IPS-18a (cell line): Measurements from ENCODE around the gene C2orf42.
A peak's percentile ranks its signal among the peaks of the same experiment; 100 is the strongest.
"Not testable (repeated sequence)": the region's sequence is repeated elsewhere in the genome, so short reads cannot be mapped to it uniquely, and the experiment has no call there.

ENCODE experiments used
- H3K27ac ChIP-seq: one replicate; pipeline ENCODE4 v1.5.1; 2013; ENCODE audit warnings: low read length
- H3K27me3 ChIP-seq: one replicate; pipeline ENCODE4 v1.6.1; 2013; ENCODE audit warnings: mild to moderate bottlenecking, low read length; ENCODE audit not compliant: control insufficient read depth, insufficient read depth
- H3K36me3 ChIP-seq: one replicate; pipeline ENCODE4 v1.6.1; 2013; ENCODE audit warnings: low read depth, low read length; ENCODE audit not compliant: control insufficient read depth
- H3K4me1 ChIP-seq: one replicate; pipeline ENCODE4 v1.6.1; 2013; ENCODE audit warnings: low read depth, low read length; ENCODE audit not compliant: control insufficient read depth
- H3K4me3 ChIP-seq: one replicate; pipeline ENCODE4 v1.5.1; 2013; ENCODE audit warnings: low read length
- H3K9ac ChIP-seq: one replicate; pipeline ENCODE4 v1.6.1; 2013; ENCODE audit warnings: mild to moderate bottlenecking, low read length, moderate library complexity
- H3K9me3 ChIP-seq: one replicate; pipeline ENCODE4 v1.6.1; 2013; ENCODE audit warnings: low read depth, low read length; ENCODE audit not compliant: control insufficient read depth

Gene C2orf42

GRCh38 chr2:70111752-70112591, 78.8 kb downstream of the C2orf42 start:
- Histone ChIP-seq H3K4me3 (no peak overlapping the region), H3K27ac (no peak overlapping the region), H3K27me3 (no peaks in the 10 kb centered on the region), H3K9ac (no peak overlapping the region), H3K9me3 (no peaks in the 10 kb centered on the region), H3K36me3 (no peaks in the 10 kb centered on the region), H3K4me1 (peaks cover 11% of the 10 kb centered on the region)

GRCh38 chr2:70110397-70110796, 80.4 kb downstream of the C2orf42 start:
- not testable (repeated sequence) for H3K27me3 ChIP-seq, H3K9me3 ChIP-seq, H3K27ac ChIP-seq, H3K4me3 ChIP-seq, H3K9ac ChIP-seq, H3K36me3 ChIP-seq
- peaks cover 11% of the 10 kb centered on the region for H3K4me1 ChIP-seq

GRCh38 chr2:70106138-70106537, 84.7 kb downstream of the C2orf42 start:
- not testable (repeated sequence) for H3K27me3 ChIP-seq, H3K27ac ChIP-seq
- peaks cover 25% of the 10 kb centered on the region for H3K4me1 ChIP-seq

GRCh38 chr2:70104231-70105111, 86.3 kb downstream of the C2orf42 start:
- H3K36me3 ChIP-seq, result no peaks in the 10 kb centered on the region
- no peak overlapping the region for H3K9ac ChIP-seq
- peaks cover 25% of the 10 kb centered on the region for H3K4me1 ChIP-seq
- no peak overlapping the region for H3K4me3 ChIP-seq
- H3K9me3 ChIP-seq, result no peaks in the 10 kb centered on the region
- H3K27ac ChIP-seq, result no peak overlapping the region
- no peaks in the 10 kb centered on the region for H3K27me3 ChIP-seq

More at GRCh38 chr2:70106138-70106537, 84.7 kb downstream of the C2orf42 start:
- not testable (repeated sequence) for H3K9ac ChIP-seq, H3K9me3 ChIP-seq, H3K36me3 ChIP-seq, H3K4me3 ChIP-seq

- Histone ChIP-seq H3K9ac (peak overlapping the region; percentile 12), H3K9me3 (no peaks in the 10 kb centered on the region), H3K4me3 (no peak overlapping the region), H3K27ac (no peak overlapping the region), H3K4me1 (peaks cover 22% of the 10 kb centered on the region), H3K27me3 (no peaks in the 10 kb centered on the region), H3K36me3 (no peaks in the 10 kb centered on the region)
These were observed 87.2 kb downstream of the C2orf42 start for GRCh38 chr2:70103531-70104061.

GRCh38 chr2:70102323-70102905, 88.4 kb downstream of the C2orf42 start:
- not testable (repeated sequence) for H3K36me3 ChIP-seq, H3K27ac ChIP-seq, H3K27me3 ChIP-seq, H3K4me3 ChIP-seq, H3K9me3 ChIP-seq, H3K9ac ChIP-seq
- H3K4me1 ChIP-seq, result peaks cover 17% of the 10 kb centered on the region

- not testable (repeated sequence) for H3K27ac ChIP-seq, H3K36me3 ChIP-seq, H3K9me3 ChIP-seq, H3K9ac ChIP-seq, H3K4me3 ChIP-seq, H3K27me3 ChIP-seq
- H3K4me1 ChIP-seq, result peaks cover 17% of the 10 kb centered on the region
These were observed 89.1 kb downstream of the C2orf42 start for GRCh38 chr2:70101686-70102085.

- no peak overlapping the region for H3K4me3 ChIP-seq
- H3K27ac ChIP-seq, result no peak overlapping the region
- no peaks in the 10 kb centered on the region for H3K9me3 ChIP-seq
- H3K9ac ChIP-seq, result no peak overlapping the region
- H3K4me1 ChIP-seq, result peaks cover 17% of the 10 kb centered on the region
- no peaks in the 10 kb centered on the region for H3K27me3 ChIP-seq
- H3K36me3 ChIP-seq, result no peaks in the 10 kb centered on the region
These were observed 89.6 kb downstream of the C2orf42 start for GRCh38 chr2:70101174-70101573.
